DND-41 (cell line): ENCODE results near the gene UBAP2.

ENCODE experiments used
- CTCF ChIP-seq: IDR thresholded peaks from 2 replicates; pipeline ENCODE4 v1.5.1; 2012; ENCODE audit warnings: borderline replicate concordance, low read length, moderate library complexity, mild to moderate bottlenecking; ENCODE audit not compliant: poor library complexity, severe bottlenecking; ENCODE audit errors: extremely low read depth
- EZH2 ChIP-seq: IDR thresholded peaks from 3 replicates; pipeline ENCODE4 v1.6.1; 2012; ENCODE audit warnings: borderline replicate concordance, low read depth, mild to moderate bottlenecking, moderate library complexity, low read length, inconsistent platforms; ENCODE audit not compliant: severe bottlenecking

GRCh38 chr9:34084562-34084961 lies 35.9 kb upstream of the UBAP2 start:
- TF ChIP-seq CTCF (no peak), EZH2 (no peak)
